ENCODE measurements around the gene EFCAB7.
"Not testable (repeated sequence)": the region's sequence is repeated elsewhere in the genome, so short reads cannot be mapped to it uniquely, and the experiment has no call there.

Gene EFCAB7

DNA sequence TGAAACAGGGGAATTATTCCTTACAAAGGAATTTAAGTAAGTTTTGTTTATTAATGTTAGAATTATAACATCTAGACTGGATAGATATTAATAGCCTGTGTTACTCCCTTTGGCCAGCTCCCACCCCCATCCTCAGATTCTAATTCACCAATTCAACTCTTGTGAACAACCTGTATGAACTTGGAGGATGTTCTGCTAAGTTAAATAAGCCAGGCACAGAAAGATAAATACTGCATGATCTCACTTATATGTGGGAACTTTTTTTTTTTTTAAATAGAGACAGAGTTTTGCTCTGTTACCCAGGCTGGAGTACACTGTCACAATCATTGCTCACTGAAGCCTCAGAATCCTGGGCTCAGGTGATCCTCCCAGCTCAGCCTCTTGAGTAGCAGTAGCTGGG is 32.2 kb downstream of the EFCAB7 start:
- no peak for DNase-seq

DNA sequence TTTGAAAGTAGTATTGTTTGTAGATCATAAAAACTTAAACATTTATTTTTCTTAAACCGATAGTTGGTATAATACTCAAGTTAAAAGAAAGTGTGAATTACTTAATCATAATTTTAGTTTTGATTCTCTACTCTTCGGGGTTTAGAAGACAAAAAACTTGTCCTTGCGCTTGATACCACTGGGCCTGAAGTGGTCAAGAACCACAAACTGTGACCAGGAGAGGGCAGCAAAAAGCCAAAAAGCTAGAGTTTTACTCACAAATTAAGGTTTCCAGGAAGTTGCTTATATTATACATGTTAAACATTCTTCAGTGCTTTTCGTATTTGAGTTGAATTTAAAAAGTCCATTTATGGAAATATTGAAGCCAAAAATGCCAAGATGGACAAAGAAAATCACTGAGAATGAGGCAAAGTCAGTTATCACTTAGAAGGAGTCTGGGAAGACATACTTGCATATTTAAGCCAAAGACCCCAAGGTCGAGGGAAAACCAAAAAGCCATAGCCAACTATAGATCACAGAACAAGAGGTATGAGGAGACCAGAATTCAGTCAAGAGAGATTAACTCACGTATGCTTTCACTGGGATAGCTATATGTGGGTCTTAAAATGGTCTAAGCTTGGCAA is 34.2 kb downstream of the EFCAB7 start:
- DNase-seq: no peak

- DNase-seq: no peak
Measured at GRCh38 chr1:63559357-63559756, 36.0 kb downstream of the EFCAB7 start.

GRCh38 chr1:63563745-63564144 is 40.4 kb downstream of the EFCAB7 start:
- no peak for DNase-seq

DNA sequence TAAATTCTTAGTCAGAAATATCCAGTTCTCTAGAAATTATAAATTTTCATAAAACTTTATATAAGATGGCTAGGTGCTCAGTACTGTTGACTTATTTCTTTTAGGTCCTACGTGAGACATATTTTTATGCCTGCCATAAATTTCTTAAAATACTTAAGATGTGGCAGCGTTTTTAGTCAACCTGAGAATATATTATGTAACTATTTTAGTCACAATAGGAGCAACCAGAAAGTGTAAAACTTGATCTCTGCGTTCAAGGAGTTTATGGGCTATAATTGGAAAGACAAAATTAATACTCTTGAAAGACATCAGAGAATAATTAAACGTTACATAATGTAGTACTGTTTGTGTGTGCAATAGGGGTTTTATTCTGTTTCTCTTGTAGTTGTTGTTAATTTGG is 45.7 kb downstream of the EFCAB7 start:
- no peak for DNase-seq

DNA sequence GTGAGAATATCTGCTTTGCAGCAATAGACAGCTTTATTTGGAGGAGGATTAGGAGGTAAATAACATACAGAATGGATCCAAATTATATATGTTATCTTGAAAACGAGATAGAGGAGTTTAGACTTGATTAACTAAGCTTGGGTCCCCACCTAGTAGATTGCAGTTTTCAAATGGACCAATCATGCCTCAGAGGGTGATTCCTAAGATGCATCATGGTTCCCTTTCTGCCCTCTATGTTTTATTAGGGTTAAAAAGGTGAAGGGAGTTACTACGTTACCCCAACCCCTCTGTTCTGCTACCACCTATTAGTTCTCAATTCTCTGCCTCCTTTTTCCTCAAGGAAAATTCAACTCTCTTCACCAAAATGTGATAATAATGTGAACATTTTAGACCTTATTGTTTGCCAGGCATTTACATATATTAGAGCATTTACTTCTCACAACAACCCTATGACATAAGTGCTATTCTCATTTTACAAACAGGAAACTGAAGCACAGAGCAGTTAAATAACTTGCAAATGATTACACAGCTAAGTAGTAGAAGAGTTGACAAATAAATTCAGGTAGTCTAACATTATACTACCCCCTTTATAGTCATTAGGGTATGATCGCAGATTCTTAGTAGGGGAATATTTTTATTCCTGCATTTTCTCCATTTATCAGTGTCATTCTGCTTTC is 46.5 kb downstream of the EFCAB7 start:
- DNase-seq: no peak

GRCh38 chr1:63572686-63573085 is 49.4 kb downstream of the EFCAB7 start:
- DNase-seq: not testable (repeated sequence)

DNA sequence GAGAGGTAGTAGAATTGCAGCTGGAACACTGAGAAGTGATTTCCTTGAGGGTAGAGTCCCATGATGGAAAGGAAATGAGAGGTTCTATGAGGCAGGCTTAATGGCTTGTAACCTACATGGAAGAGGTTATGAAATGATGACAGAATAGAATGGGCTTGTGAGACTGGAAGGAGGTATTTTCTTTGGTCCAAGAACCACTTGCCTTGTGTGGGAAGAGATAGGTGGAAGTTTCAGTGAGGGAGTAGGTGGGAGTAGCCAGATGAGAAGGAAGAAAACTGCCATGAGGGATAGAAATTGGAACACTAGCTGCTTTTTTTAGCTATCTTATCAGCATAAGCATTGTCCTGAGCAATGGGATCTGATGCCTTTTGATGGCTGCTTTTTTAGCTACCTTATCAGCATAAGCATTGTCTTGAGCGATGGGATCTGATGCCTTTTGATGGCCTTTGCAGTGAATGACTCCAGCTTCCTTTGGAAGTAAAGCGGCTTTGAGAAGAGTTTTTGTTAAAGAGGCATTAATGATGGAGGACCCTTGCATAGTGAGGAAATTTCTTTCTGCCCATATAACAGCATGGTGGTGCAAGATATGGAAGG is 51.0 kb downstream of the EFCAB7 start:
- not testable (repeated sequence) for DNase-seq

- DNase-seq: no peak
Measured at GRCh38 chr1:63575340-63575826, 52.1 kb downstream of the EFCAB7 start.

GRCh38 chr1:63586326-63586725 is 63.0 kb downstream of the EFCAB7 start:
- not testable (repeated sequence) for DNase-seq

GRCh38 chr1:63590166-63590560 is 66.8 kb downstream of the EFCAB7 start:
- no peak for DNase-seq

- DNase-seq: no peak
Measured at GRCh38 chr1:63592536-63593302, 69.4 kb downstream of the EFCAB7 start.

DNA sequence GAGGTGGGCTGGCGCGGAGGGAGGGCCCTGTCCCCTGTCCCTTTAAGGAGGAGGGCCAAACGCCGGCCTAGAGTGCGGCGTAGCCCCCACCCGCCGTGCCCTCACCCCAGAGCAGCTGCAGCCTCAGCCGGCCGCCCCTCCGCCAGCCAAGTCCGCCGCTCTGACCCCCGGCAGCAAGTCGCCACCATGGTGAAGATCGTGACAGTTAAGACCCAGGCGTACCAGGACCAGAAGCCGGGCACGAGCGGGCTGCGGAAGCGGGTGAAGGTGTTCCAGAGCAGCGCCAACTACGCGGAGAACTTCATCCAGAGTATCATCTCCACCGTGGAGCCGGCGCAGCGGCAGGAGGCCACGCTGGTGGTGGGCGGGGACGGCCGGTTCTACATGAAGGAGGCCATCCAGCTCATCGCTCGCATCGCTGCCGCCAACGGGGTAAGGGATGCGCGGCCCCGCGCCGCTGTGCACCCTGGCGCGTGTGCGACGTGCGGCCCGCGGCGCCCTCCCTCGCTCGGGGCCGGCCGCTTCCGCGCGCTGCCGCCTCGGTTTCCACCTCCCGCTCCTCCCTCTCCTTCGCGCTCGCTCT is 70.1 kb downstream of the EFCAB7 start, which contains the start of gene PGM1:
Gene PGM1, plus strand, starts transcription at position 109 of the 583 bp plus-strand sequence. Its CDS starts 78 bp downstream, at position 187.
- peak; percentile 58 for DNase-seq

DNA sequence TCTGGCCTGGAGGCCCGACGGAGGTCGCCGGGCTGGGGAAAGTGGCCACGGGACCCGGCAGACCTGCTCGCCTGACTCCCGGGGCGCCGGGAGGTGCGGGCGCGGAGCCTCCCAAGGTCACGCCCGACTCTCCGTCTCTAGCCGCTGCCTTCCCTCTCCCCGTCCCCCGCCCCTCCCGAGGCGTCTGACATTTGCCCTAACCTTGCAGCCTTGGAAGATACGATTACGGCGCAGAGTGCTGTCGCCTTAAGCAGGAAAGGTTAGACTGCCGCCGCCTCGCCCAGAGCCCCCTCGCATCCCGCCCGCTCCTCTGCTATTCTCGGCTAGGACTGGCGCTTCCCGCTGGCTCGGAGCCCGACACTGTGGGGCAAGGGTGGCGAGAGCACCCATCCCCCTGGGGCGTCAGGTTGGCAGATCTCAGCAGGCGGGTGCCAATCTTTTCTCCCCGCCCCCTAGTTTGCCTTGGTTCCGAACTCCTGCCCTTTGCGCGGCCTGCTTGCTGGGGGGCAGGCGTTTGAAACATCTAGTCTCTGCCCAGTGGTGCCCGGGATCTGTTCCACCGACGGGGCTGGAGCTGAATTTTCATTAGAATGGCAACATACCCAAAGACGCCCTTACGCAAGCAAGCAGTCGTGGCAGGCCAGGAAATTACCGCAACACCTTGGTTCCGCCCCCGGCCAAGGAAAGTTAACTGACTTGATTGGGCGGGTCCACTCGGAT is 70.7 kb downstream of the EFCAB7 start:
- peak; percentile 52 for DNase-seq

GRCh38 chr1:63595435-63595834 is 72.1 kb downstream of the EFCAB7 start:
- DNase-seq: no peak

- DNase-seq: no peak
Measured at GRCh38 chr1:63599799-63600198, 76.5 kb downstream of the EFCAB7 start.

GRCh38 chr1:63600248-63600647 is 76.9 kb downstream of the EFCAB7 start:
- DNase-seq: no peak

DNA sequence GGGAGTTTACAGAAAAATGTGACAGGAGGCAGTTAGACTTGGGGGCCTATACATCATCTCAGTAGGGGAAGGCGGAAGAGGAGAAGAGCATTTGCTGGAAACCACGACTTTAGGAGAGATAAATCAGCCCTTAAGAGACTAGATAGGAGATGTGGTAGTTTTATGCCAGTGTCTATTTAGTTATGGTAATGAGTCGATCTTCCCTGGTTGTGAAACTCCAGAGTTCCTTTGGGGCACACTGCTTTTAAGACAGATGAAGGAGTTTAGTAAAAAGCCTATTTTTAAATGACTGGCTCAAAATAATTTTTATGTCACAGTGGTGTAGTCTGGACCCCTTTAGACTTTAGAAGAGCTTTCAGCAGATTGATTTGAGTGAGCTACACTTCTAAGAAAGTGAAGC is 77.7 kb downstream of the EFCAB7 start:
- no peak for DNase-seq

DNA sequence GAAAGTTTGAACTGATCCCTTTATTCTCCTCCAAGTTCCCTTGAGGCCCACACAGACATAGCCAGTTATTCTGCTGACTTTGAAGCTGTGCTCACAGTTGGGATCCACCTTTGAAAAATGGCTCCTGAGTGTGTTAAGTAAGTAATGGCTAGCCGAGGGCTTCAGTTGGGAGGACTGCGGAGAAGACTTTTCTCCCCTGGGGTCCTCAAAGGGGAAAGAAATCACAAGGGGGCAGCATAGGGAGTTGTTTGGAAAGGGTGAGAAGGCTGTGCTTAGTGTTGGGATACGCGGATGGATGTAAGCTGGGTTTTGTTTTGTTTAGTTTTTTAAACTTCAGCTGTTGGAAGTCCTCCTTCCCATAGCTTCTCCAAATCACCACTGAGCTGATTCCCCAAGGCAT is 78.1 kb downstream of the EFCAB7 start:
- DNase-seq: no peak

DNA sequence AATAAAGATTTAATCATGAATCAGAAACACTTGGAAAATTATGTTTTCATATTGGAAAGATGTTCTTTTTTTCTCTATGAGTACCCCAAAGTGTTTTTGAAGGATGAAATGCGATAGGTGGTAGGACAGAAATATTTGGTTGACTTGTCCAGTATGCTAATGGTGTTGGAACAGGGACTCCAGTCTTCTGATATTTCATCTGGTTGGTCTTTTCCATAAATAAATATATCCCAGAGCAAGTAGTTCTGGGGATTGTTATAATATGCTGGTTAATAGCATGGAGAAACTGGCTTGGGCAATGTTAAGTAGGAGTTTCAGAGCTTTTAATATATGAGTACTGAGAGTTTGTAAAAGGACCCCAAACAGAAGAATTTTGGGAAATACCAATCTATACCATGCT is 78.6 kb downstream of the EFCAB7 start:
- no peak for DNase-seq

DNA sequence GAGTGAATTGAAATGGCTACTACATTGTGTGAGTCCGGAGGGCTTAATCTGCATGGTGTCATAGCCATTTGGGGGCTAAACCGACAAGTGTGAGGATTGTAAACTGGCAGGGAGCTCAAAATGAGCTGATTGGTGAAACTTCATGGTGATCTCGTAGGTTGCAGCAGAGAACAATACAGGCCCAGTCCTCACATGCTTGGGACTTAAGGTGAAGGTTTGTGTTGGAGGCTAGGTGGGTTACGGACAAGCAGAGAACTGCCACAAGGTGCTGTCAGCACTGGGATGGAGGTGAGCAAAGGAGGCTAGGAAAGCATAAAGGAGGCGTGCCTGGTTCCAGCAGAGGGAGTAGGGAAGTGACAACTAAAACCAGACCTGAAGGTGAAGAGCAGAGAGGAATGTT is 79.3 kb downstream of the EFCAB7 start:
- DNase-seq: no peak

DNA sequence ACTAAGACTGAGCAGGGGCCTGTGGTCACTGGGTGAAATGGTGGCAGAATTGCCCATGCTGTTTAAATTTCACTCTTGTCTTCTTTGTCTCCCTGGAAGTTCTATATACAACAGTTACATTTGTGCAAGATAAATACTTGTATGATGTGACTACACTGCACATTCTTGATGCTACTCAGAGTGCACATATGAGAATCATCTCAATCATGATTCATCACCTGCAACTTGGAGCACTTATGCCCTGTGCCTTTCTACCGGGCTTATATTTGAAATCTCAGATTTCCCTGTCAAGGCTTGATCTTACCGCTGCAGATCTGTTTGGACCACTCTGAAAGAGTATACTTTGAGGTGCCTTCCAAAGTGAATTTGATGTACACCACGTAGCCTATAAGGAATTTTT is 80.5 kb downstream of the EFCAB7 start:
- DNase-seq: no peak

All from activated gamma-delta T cell (primary cell).